AG10803 (cell line): ENCODE measurements around the gene SUGCT.

Experiments used
- DNase-seq: peaks from one replicate; pipeline ENCODE4 v3.0.0; 2010; ENCODE audit warnings: low read depth
- H3K4me3 ChIP-seq: 2 replicates; pipeline ENCODE4 v1.5.1; 2011; ENCODE audit warnings: mild to moderate bottlenecking, low read length, control low read depth
- CTCF ChIP-seq: conservative IDR thresholded peaks from 2 replicates; pipeline ENCODE4 v1.5.1; 2011; ENCODE audit warnings: mild to moderate bottlenecking, low read length, control low read depth, inconsistent platforms

SUGCT gene

GRCh38 chr7:40802497-40802896 is 667.7 kb downstream of the SUGCT start:
- TF ChIP-seq CTCF, result no peak
- H3K4me3 ChIP-seq, result no peak overlapping the region
- DNase-seq, result no peak

GRCh38 chr7:40804477-40805215 is 669.8 kb downstream of the SUGCT start:
- DNase-seq, result peak; percentile 86
- no peak overlapping the region for H3K4me3 ChIP-seq
- TF ChIP-seq CTCF, result no peak

GRCh38 chr7:40805361-40805760 is 670.6 kb downstream of the SUGCT start:
- no peak for TF ChIP-seq CTCF
- DNase-seq, result peak; percentile 85

GRCh38 chr7:40808378-40808942 is 673.7 kb downstream of the SUGCT start:
- H3K4me3 ChIP-seq, result no peak overlapping the region
- peak; percentile 100 for DNase-seq
- no peak for TF ChIP-seq CTCF

More at GRCh38 chr7:40805361-40805760, 670.6 kb downstream of the SUGCT start:
- H3K4me3 ChIP-seq, result no peak overlapping the region

GRCh38 chr7:40810274-40810673 is 675.5 kb downstream of the SUGCT start:
- TF ChIP-seq CTCF, result no peak
- no peak overlapping the region for H3K4me3 ChIP-seq
- peak; percentile 82 for DNase-seq

GRCh38 chr7:40811666-40812065 is 676.9 kb downstream of the SUGCT start:
- no peak for TF ChIP-seq CTCF
- DNase-seq, result no peak
- H3K4me3 ChIP-seq, result no peak overlapping the region

GRCh38 chr7:40815022-40815421 is 680.2 kb downstream of the SUGCT start:
- DNase-seq, result no peak
- no peak for TF ChIP-seq CTCF
- H3K4me3 ChIP-seq, result no peak overlapping the region
